Measurements from ENCODE around the gene SLCO1C1.
A peak's percentile ranks its signal among the peaks of the same experiment; 100 is the strongest.
"Not testable (repeated sequence)": the region's sequence is repeated elsewhere in the genome, so short reads cannot be mapped to it uniquely, and the experiment has no call there.

The SLCO1C1 gene

GRCh38 chr12:20695232-20695631, at the start of gene SLCO1C1:
SLCO1C1 (plus strand) TSS chr12:20695332; CDS start chr12:20699577, 4,245 bp downstream.
- DNase-seq (ENCODE audit: low spot score): no peak

- peak; percentile 17 for DNase-seq (ENCODE audit: low spot score)
Observed at GRCh38 chr12:20646239-20646827, 48.8 kb upstream of the SLCO1C1 start.

GRCh38 chr12:20653871-20654270, 41.3 kb upstream of the SLCO1C1 start:
- DNase-seq (ENCODE audit: low spot score): no peak

- DNase-seq (ENCODE audit: low spot score): no peak
Observed at GRCh38 chr12:20656600-20656999, 38.5 kb upstream of the SLCO1C1 start.

GRCh38 chr12:20657496-20657895, 37.6 kb upstream of the SLCO1C1 start:
- no peak for DNase-seq (ENCODE audit: low spot score)

- no peak for DNase-seq (ENCODE audit: low spot score)
Observed at GRCh38 chr12:20681334-20681733, 13.8 kb upstream of the SLCO1C1 start.

- DNase-seq (ENCODE audit: low spot score): no peak
Observed at GRCh38 chr12:20696181-20696905, 1.2 kb downstream of the SLCO1C1 start.

GRCh38 chr12:20701106-20701505, 6.0 kb downstream of the SLCO1C1 start:
- DNase-seq (ENCODE audit: low spot score): no peak

- no peak for DNase-seq (ENCODE audit: low spot score)
Observed at GRCh38 chr12:20704860-20705259, 9.7 kb downstream of the SLCO1C1 start.

GRCh38 chr12:20711846-20712245, 16.7 kb downstream of the SLCO1C1 start:
- DNase-seq (ENCODE audit: low spot score): no peak

GRCh38 chr12:20716037-20716436, 20.9 kb downstream of the SLCO1C1 start:
- DNase-seq (ENCODE audit: low spot score): peak; percentile 43

GRCh38 chr12:20716985-20717384, 21.9 kb downstream of the SLCO1C1 start:
- no peak for DNase-seq (ENCODE audit: low spot score)

- no peak for DNase-seq (ENCODE audit: low spot score)
Observed at GRCh38 chr12:20718294-20718693, 23.2 kb downstream of the SLCO1C1 start.

GRCh38 chr12:20722142-20722541, 27.0 kb downstream of the SLCO1C1 start:
- DNase-seq (ENCODE audit: low spot score): no peak

- no peak for DNase-seq (ENCODE audit: low spot score)
Observed at GRCh38 chr12:20731274-20731673, 36.1 kb downstream of the SLCO1C1 start.

GRCh38 chr12:20740972-20741371, 45.8 kb downstream of the SLCO1C1 start:
- DNase-seq (ENCODE audit: low spot score): no peak

- DNase-seq (ENCODE audit: low spot score): no peak
Observed at GRCh38 chr12:20748198-20748597, 53.1 kb downstream of the SLCO1C1 start.

- DNase-seq (ENCODE audit: low spot score): no peak
Observed at GRCh38 chr12:20751046-20751445, 55.9 kb downstream of the SLCO1C1 start.

GRCh38 chr12:20777420-20777819, 82.3 kb downstream of the SLCO1C1 start:
- DNase-seq (ENCODE audit: low spot score): no peak

- no peak for DNase-seq (ENCODE audit: low spot score)
Observed at GRCh38 chr12:20778969-20779368, 83.8 kb downstream of the SLCO1C1 start.

GRCh38 chr12:20779971-20780370, 84.8 kb downstream of the SLCO1C1 start:
- DNase-seq (ENCODE audit: low spot score): not testable (repeated sequence)

GRCh38 chr12:20783796-20784357, 88.7 kb downstream of the SLCO1C1 start:
- not testable (repeated sequence) for DNase-seq (ENCODE audit: low spot score)

- DNase-seq (ENCODE audit: low spot score): no peak
Observed at GRCh38 chr12:20792971-20793370, 97.8 kb downstream of the SLCO1C1 start.

Data from iPS-NIHi11 (cell line).